Endothelial cell of umbilical vein (primary cell): ENCODE results near the gene SLC5A2. TPM values are rescaled to one million over a fixed set of nuclear protein-coding genes. Genes with fewer than 3 reads are reported as not detected.

Experiments used
- BruUV-seq: library from RNA; stranded (reverse); fragments of 400-500 nt; replicated peaks from 2 replicates; lab custom pipeline; 2021; lab: Mats Ljungman, UMichigan
- CTCF ChIA-PET: fragments of 300-600, 350-600 bp; sonication (Branson Sonifier 250); formaldehyde crosslinking; loops from one replicate; lab custom pipeline; 2021; ENCODE audit warnings: antibody characterized with exemption, inconsistent platforms; lab: Charles Lee
- POLR2A ChIA-PET: fragments of 300-600, 350-600 bp; sonication (Branson Sonifier 250); formaldehyde crosslinking; loops from one replicate; lab custom pipeline; 2021; ENCODE audit warnings: antibody characterized with exemption, inconsistent platforms; lab: Charles Lee
- DNase-seq: peaks from one replicate; pipeline ENCODE4 v3.0.0-alpha.2; 2011; ENCODE audit warnings: low read depth, low spot score
- FAIRE-seq: peaks from 2 replicates; lab custom pipeline; 2011; peaks lifted over from hg19 to GRCh38; lab: Jason Lieb, UNC
- H2AFZ ChIP-seq: 2 replicates; pipeline ENCODE4 v1.6.0; 2012; ENCODE audit warnings: low read depth, low read length, control low read depth, inconsistent platforms
- H3K27ac ChIP-seq: 2 replicates; pipeline ENCODE4 v1.5.1; 2011; ENCODE audit warnings: low read depth, mild to moderate bottlenecking, control low read depth, low read length, moderate library complexity; ENCODE audit not compliant: insufficient read depth
- H3K27me3 ChIP-seq, 2 experiments: 2 replicates each; pipeline versions ENCODE4 v1.6.0 to v1.6.1; 2011; ENCODE audit warnings: low read length in 2 of 2, mixed read lengths in 1 of 2; ENCODE audit not compliant: control insufficient read depth in 2 of 2, insufficient read depth in 2 of 2
- H3K36me3 ChIP-seq, 2 experiments: 2 replicates in 1 of 2; 3 replicates in 1 of 2; pipeline ENCODE4 v1.5.1; 2011; ENCODE audit warnings: low read length in 2 of 2, mild to moderate bottlenecking in 1 of 2, moderate library complexity in 1 of 2; ENCODE audit not compliant: control insufficient read depth in 2 of 2, insufficient read depth in 2 of 2; ENCODE audit errors: extremely low read depth in 1 of 2
- H3K4me1 ChIP-seq: 3 replicates; pipeline ENCODE4 v1.5.1; 2011; ENCODE audit warnings: mild to moderate bottlenecking, low read length; ENCODE audit not compliant: control insufficient read depth, insufficient read depth; ENCODE audit errors: extremely low read depth
- H3K4me2 ChIP-seq: 2 replicates; pipeline ENCODE4 v1.6.1; 2011; ENCODE audit warnings: low read length, control low read depth, mixed read lengths; ENCODE audit not compliant: insufficient read depth
- H3K4me3 ChIP-seq, 3 experiments: fragments of 200-600 bp in 1 of 3; sonication (generic), shearing (Covaris generic) in 1 of 3; replicated peaks in 1 of 3; 2 replicates each; pipeline ENCODE4 v1.5.1; 2011 to 2016; ENCODE audit warnings: control low read depth in 3 of 3, low read length in 3 of 3, mild to moderate bottlenecking in 2 of 3, inconsistent platforms in 1 of 3, low read depth in 1 of 3, moderate library complexity in 1 of 3; ENCODE audit not compliant: insufficient read depth in 1 of 3
- H3K79me2 ChIP-seq: 2 replicates; pipeline ENCODE4 v1.6.0; 2012; ENCODE audit warnings: low read length, inconsistent platforms; ENCODE audit not compliant: control insufficient read depth, insufficient read depth
- H3K9ac ChIP-seq: replicated peaks from 2 replicates; pipeline ENCODE3; 2011; ENCODE audit warnings: low read length, control low read depth; ENCODE audit not compliant: insufficient read depth; ENCODE audit errors: extremely low read depth
- H3K9me1 ChIP-seq: replicated peaks from 3 replicates; pipeline ENCODE4 v1.6.0; 2011; ENCODE audit warnings: mild to moderate bottlenecking, low read length; ENCODE audit not compliant: control insufficient read depth, insufficient read depth; ENCODE audit errors: extremely low read depth
- H3K9me3 ChIP-seq: replicated peaks from 2 replicates; pipeline ENCODE4 v1.5.1; 2012; ENCODE audit warnings: low read length, inconsistent platforms; ENCODE audit not compliant: control insufficient read depth, insufficient read depth
- H4K20me1 ChIP-seq: replicated peaks from 2 replicates; pipeline ENCODE3; 2011; ENCODE audit warnings: mild to moderate bottlenecking, low read length; ENCODE audit not compliant: control insufficient read depth, insufficient read depth; ENCODE audit errors: extremely low read depth
- EZH2 ChIP-seq: IDR thresholded peaks from 2 replicates; pipeline ENCODE4 v1.6.1; 2012; ENCODE audit warnings: borderline replicate concordance, low read depth, mild to moderate bottlenecking, moderate library complexity, low read length, inconsistent platforms; ENCODE audit not compliant: severe bottlenecking
- FOS ChIP-seq: IDR thresholded peaks from 2 replicates; pipeline ENCODE4 v1.6.1; 2011; ENCODE audit warnings: mild to moderate bottlenecking, low read length, moderate library complexity, borderline replicate concordance; ENCODE audit not compliant: insufficient read depth
- GATA2 ChIP-seq: IDR thresholded peaks from 2 replicates; pipeline ENCODE4 v1.7.0; 2011; ENCODE audit warnings: low read depth, mild to moderate bottlenecking, moderate library complexity, mixed read lengths, low read length; ENCODE audit not compliant: insufficient read length, insufficient read depth
- JUN ChIP-seq: IDR thresholded peaks from 2 replicates; pipeline ENCODE4 v1.6.1; 2011; ENCODE audit warnings: borderline replicate concordance, low read depth; ENCODE audit not compliant: insufficient read length, insufficient read depth
- MYC ChIP-seq: IDR thresholded peaks from one replicate; pipeline ENCODE4 v1.6.1; 2011; ENCODE audit warnings: mild to moderate bottlenecking, low read depth, low read length
- POLR2A ChIP-seq: IDR thresholded peaks from 2 replicates; pipeline ENCODE4 v1.6.1; 2012; ENCODE audit warnings: low read depth, mild to moderate bottlenecking, control low read depth, low read length
- POLR2AphosphoS5 ChIP-seq: IDR thresholded peaks from 2 replicates; pipeline ENCODE4 v1.6.1; 2012; ENCODE audit warnings: low read depth, mild to moderate bottlenecking, control low read depth, low read length, moderate library complexity; ENCODE audit not compliant: insufficient read depth
- dilution Hi-C: fragments of 300-500 bp; cut with MboI; formaldehyde crosslinking; loops from one replicate; pipeline ENCODE4 v1.15.0; 2019; ENCODE audit warnings: low sequenced_read_pairs; ENCODE audit not compliant: extremely low pct_ligation_motif_present
- intact Hi-C: fragments of 100-400 bp; cut with micrococcal nuclease; formaldehyde crosslinking; loops from one replicate; pipeline ENCODE4 v1.10.0; 2022
- polyA plus RNA-seq, 4 experiments: library from polyadenylated mRNA; depleted of rRNA in 3 of 4; stranded (reverse) in 3 of 4; unstranded in 1 of 4; fragments of >200 nt; gene quantifications; 2 replicates each; pipeline versions ENCODE4 v1.2.1 to v1.2.3, GENCODE V29; 2011 to 2012; ENCODE audit warnings: missing spikeins in 1 of 4
- total RNA-seq: library from RNA; stranded (reverse); gene quantifications from 2 replicates; pipeline ENCODE4 v1.2.3, GENCODE V29; 2021
- TF ChIP-seq, protein P1 (sequence below): IDR thresholded peaks from 2 replicates; pipeline ENCODE4 v1.6.1; 2011; ENCODE audit not compliant: insufficient read depth, insufficient read length
- TF ChIP-seq, protein P2 (sequence below), 2 donors: IDR thresholded peaks; 1 replicate in 1 of 2; 2 replicates in 1 of 2; pipeline ENCODE4 v1.5.1; 2011; ENCODE audit warnings: low read length in 2 of 2, mild to moderate bottlenecking in 2 of 2, moderate library complexity in 2 of 2, control low read depth in 1 of 2, inconsistent platforms in 1 of 2, low read depth in 1 of 2; ENCODE audit not compliant: insufficient read depth in 1 of 2; ENCODE audit errors: extremely low read depth in 1 of 2

SLC5A2 gene
- total and polyA plus RNA-seq, 2 donors (not counting 3 experiments of a cell fraction or from before 2014, with no cell fraction given): 0.03 TPM; not detected in 1

DNA sequence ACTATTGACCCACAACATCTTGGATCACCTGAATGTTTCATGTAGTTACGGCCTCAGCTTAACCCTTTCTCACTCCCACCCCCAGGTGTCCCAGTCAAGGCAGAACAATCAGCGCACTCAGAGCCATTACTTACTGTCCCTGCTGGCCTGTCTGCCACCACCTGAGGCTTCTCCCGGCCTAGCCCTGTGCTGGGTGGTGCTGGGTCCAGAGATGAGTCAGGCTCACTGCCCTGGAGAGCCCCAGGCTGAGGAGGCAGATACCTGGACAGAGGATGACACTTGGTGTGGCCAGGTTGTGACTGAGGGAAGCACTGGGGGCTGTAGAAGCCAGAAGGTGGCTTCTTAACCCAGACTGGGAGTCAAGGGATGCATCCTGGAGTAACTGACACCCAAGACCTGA, 4.0 kb upstream of the SLC5A2 start:
- Histone ChIP-seq H3K4me1 (peaks cover 10% of the 10 kb centered on the region), H3K9me3 (no peaks in the 10 kb centered on the region), H2AFZ (no peak overlapping the region), H3K79me2 (peaks cover 10% of the 10 kb centered on the region), H3K4me3 (no peak overlapping the region), H3K9me1 (no peaks in the 10 kb centered on the region), H3K27ac (no peak overlapping the region), H4K20me1 (no peaks in the 10 kb centered on the region), H3K9ac (no peak overlapping the region), H3K36me3 (peaks cover 12 to 19% of the 10 kb centered on the region in 2 experiments), H3K27me3 (no peaks in the 10 kb centered on the region), H3K4me2 (no peak overlapping the region)
- DNase-seq (no peak), FAIRE-seq (no peak)
- ChIA-PET POLR2A (no interaction called here), CTCF (interaction anchor here (0.8 to 3.4 kb wide), 2 partner anchors 9 to 19 kb away, joined by 3 to 13 read pairs; partner anchors contain the start of gene ARMC5)
- TF ChIP-seq, protein P1, sequence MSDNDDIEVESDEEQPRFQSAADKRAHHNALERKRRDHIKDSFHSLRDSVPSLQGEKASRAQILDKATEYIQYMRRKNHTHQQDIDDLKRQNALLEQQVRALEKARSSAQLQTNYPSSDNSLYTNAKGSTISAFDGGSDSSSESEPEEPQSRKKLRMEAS: no peak
- TF ChIP-seq, protein P2, sequence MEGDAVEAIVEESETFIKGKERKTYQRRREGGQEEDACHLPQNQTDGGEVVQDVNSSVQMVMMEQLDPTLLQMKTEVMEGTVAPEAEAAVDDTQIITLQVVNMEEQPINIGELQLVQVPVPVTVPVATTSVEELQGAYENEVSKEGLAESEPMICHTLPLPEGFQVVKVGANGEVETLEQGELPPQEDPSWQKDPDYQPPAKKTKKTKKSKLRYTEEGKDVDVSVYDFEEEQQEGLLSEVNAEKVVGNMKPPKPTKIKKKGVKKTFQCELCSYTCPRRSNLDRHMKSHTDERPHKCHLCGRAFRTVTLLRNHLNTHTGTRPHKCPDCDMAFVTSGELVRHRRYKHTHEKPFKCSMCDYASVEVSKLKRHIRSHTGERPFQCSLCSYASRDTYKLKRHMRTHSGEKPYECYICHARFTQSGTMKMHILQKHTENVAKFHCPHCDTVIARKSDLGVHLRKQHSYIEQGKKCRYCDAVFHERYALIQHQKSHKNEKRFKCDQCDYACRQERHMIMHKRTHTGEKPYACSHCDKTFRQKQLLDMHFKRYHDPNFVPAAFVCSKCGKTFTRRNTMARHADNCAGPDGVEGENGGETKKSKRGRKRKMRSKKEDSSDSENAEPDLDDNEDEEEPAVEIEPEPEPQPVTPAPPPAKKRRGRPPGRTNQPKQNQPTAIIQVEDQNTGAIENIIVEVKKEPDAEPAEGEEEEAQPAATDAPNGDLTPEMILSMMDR (IDR thresholded peaks at IDR 0.05; ENCODE audit: extremely low read depth in 1 of 2, insufficient read depth in 1 of 2, low read depth in 1 of 2, low read length in 2 of 2): no peak
- TF ChIP-seq POLR2AphosphoS5 (no peak), FOS (no peak), POLR2A (no peak), JUN (no peak), GATA2 (no peak), EZH2 (no peak), MYC (no peak)
- no TSS peak for BruUV-seq
- intact Hi-C loops (no loop called here), dilution Hi-C loops (no loop called here)
